A673 (cell line): ENCODE data around the gene PRG3.

Experiments
- EZH2 ChIP-seq: fragments of 200-600 bp; sonication (generic); IDR thresholded peaks from 2 replicates; pipeline ENCODE4 v1.6.1; 2017; ENCODE audit warnings: borderline replicate concordance, low read depth, mild to moderate bottlenecking, mixed read lengths, antibody characterized with exemption, low read length; ENCODE audit not compliant: poor library complexity, severe bottlenecking
- TF ChIP-seq, protein P1 (sequence below): fragments of 300-800, 200-600 bp; sonication (generic); conservative IDR thresholded peaks from 2 replicates; pipeline ENCODE4 v1.5.1; 2017; ENCODE audit warnings: low read depth, mild to moderate bottlenecking, antibody characterized with exemption, low read length, moderate library complexity, mixed read lengths

DNA sequence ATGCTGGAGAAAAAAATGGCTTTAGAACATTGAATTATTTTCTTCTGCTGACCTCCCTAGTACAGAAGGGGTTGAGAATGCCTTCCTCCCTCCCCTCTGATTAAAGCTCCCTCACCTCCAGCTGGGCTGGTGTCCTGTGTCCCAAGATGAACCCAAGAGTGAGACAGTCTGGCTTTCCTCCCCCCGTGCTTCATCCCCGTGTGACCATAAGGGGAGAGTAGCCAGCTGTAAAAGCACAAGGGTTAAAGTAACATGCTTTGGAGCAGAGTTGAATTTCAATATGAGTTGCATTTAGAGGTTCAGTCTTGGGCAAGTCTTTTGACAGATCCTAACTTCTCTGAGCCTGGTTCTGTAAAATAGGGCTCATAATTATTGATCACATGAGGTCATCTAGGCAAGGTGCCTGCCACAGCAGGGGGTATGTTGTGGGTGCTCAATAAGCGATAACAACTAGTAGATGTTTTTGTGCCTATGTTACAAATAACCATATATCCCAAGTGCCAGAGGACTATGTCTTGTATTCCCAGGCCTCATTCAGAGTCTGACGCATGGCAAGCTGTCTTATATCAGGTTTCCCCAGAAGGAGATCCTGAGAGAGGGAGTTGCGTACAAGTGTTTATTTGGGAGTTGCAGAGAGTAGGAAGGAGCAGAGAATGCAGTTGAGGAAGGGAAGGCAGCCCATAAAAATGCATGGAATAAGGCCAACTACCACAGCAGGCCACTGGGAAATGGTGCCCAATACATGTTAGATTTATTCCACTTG is 5.4 kb upstream of the PRG3 start:
- TF ChIP-seq EZH2, result no peak
- TF ChIP-seq, protein P1, sequence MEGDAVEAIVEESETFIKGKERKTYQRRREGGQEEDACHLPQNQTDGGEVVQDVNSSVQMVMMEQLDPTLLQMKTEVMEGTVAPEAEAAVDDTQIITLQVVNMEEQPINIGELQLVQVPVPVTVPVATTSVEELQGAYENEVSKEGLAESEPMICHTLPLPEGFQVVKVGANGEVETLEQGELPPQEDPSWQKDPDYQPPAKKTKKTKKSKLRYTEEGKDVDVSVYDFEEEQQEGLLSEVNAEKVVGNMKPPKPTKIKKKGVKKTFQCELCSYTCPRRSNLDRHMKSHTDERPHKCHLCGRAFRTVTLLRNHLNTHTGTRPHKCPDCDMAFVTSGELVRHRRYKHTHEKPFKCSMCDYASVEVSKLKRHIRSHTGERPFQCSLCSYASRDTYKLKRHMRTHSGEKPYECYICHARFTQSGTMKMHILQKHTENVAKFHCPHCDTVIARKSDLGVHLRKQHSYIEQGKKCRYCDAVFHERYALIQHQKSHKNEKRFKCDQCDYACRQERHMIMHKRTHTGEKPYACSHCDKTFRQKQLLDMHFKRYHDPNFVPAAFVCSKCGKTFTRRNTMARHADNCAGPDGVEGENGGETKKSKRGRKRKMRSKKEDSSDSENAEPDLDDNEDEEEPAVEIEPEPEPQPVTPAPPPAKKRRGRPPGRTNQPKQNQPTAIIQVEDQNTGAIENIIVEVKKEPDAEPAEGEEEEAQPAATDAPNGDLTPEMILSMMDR, result no peak
